ENCODE data around the gene GUCY1A2.

GRCh38 chr11:106889718-106890117 lies 128.6 kb downstream of the GUCY1A2 start:
- TF ChIP-seq, protein P1, sequence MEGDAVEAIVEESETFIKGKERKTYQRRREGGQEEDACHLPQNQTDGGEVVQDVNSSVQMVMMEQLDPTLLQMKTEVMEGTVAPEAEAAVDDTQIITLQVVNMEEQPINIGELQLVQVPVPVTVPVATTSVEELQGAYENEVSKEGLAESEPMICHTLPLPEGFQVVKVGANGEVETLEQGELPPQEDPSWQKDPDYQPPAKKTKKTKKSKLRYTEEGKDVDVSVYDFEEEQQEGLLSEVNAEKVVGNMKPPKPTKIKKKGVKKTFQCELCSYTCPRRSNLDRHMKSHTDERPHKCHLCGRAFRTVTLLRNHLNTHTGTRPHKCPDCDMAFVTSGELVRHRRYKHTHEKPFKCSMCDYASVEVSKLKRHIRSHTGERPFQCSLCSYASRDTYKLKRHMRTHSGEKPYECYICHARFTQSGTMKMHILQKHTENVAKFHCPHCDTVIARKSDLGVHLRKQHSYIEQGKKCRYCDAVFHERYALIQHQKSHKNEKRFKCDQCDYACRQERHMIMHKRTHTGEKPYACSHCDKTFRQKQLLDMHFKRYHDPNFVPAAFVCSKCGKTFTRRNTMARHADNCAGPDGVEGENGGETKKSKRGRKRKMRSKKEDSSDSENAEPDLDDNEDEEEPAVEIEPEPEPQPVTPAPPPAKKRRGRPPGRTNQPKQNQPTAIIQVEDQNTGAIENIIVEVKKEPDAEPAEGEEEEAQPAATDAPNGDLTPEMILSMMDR (IDR thresholded peaks at IDR 0.05) = no peak
- no peak for TF ChIP-seq POLR2A (IDR thresholded peaks at IDR 0.05)
